NCI-H748 (cell line): ENCODE results near the gene SLC16A3.
"Not testable (repeated sequence)": the region's sequence is repeated elsewhere in the genome, so short reads cannot be mapped to it uniquely, and the experiment has no call there.

Experiments
- DNase-seq: peaks from one replicate; lab custom pipeline; 2025; ENCODE audit not compliant: unreplicated experiment; lab: John Stamatoyannopoulos, UW

Gene SLC16A3

DNA sequence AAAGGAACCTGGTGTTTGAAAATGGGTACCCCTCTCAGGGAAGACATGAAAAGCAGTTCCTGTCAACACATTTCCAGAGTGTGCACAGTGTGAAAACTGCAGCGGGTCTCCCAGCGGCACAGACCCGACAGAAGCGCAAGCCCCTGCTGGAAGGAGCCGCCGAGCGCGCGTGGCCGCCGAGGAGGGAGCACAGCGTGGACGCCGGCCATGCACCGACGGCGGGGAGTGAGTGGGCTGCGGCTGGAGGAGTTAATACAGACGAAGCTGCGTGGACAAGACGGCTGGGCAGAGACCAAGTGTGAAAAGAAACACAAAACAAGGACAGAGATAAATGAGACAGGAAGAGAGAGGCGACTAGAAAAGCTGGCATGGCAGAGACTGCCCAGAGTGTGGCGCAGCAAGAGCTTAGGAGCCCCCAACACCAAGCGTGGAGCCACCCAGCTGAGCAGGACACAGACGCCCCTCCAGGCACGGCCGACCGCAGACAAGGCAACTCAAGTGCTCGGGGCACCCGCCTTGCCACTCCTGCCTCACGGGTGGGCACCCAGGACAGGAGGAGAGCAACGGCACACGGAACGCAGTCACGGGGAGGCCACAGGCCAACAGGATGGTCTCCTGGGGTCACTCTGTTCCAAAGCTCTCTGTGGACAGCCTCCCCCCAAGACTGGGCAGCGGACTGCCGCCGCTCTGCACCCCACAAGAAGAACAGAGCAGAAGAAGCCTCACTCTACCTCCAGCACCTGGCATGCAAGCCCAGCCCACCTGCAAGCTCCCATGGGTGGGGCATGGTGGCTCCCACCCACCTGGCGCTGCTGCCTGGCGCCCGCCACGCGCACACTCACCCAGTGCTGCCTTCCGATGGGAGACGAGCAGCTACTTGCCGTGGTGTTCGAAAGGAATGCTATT is 16.5 kb downstream of the SLC16A3 start:
- no peak for DNase-seq

GRCh38 chr17:82246040-82246364 is 17.2 kb downstream of the SLC16A3 start:
- DNase-seq, result no peak

DNA sequence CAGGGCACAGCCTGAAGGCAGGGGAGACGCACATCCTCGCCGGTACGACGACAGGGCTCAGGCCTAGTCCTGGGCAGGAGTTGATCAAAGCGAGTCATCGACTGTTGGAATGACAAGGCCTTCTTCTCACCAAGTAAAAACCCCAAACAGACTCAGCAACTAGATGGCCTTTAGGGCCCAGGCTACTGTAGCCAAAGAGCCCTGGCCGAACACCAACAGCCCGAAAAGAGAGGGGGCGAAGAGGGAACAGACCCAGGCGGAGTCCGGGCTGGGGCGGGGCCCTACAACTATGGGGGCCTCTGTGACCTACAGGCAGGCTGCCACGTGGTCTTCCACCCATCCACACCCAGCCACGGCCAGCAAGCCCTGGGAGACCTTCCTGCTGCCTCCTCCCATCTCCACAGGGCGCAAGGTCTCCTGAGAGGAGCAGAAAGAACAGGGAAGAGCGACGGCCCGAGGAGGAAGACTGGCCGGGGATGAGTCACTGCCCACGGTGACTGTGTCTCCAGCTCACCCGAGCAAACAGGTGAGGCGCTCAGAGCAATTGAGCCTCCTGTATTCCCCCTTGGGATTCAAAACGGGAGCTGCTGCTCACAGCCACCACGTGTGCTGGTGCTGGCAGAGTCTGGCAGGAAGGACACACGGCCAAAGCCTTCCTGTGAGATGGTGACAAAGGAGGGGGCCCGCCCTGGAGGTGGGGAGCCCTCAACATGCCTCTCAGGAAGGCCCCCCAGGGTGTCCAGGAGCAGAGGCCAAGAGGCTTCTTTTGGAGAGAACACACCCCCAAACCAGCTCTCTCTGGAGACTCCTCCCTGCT is 17.7 kb downstream of the SLC16A3 start:
- no peak for DNase-seq

- no peak for DNase-seq
These were observed 18.5 kb downstream of the SLC16A3 start for GRCh38 chr17:82247182-82247823.

GRCh38 chr17:82247856-82248671 is 19.2 kb downstream of the SLC16A3 start:
- no peak for DNase-seq

DNA sequence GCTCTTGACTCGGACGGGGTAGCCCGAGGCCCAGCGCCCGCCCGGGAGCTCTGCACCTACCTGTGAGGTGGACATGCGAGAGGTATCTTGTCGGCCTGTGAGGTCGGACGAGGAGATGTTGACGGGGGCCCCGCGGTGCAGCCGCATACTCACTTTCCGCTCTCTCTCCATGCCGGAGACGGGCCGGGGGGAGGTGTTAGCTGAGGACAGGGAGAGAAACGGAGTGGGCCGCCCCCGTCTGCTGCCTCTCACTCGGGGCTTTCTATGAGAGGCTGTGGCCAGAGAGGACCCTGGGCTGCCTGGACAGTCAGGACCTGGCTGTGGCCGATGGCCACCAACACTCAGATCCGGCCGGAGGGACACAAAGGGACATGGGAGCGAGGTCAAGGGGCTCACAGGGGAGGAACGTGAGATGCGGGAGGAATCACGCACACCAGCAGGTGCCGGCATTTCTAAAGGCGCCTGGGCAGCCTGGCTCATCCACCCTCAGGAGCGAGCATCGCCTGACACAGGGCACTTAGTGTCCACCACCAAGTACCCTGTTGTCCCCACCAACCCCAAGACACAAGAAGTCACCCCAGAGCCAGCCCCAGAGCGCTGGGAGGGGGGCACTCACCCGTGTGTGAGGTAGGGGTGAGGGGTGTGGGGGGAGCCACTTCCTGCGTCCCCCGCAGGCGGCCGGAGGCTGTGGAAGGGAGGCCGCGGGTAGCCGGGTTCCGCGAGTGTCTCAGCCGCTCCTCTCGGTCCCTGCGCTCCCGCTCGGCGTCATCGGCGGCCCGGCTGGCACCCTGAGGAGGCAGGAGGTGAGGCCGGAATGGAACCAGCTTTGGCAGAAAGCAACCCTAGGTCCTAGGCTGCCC is 20.2 kb downstream of the SLC16A3 start:
- DNase-seq, result no peak

DNA sequence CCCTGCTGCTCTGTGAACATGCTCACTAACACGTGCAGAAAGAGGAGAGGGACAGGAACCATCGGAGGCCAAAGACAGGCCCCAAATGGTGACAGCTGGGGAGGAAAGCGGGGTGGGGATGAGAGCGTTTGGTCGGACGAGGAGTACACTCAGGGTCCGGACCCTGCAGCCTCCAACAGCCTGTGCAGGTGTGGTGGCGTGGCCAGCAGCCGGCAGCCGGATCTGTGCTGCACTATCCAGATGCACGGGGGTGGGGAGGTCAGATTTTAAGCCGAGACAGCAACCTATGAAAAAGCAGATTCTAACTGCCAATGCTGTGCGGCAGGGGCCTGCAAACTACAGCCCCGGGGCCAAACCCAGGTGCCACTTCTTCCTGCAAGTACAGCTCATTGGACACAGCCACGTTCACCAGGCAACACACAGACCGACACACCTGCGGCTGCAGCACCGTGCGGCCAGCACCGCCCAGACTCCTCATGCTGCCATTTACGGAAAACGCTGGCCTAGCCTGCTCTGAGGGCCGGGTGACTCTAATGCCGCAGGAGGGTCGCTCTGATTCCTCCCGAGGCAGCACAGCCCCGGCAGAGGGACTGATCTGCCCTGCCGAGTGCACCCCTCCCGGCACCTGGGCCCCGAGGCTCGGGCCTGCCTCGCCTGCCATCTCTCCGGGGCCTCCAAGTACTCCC is 21.2 kb downstream of the SLC16A3 start:
- DNase-seq, result no peak

- DNase-seq, result no peak
These were observed 22.1 kb downstream of the SLC16A3 start for GRCh38 chr17:82250868-82251500.

DNA sequence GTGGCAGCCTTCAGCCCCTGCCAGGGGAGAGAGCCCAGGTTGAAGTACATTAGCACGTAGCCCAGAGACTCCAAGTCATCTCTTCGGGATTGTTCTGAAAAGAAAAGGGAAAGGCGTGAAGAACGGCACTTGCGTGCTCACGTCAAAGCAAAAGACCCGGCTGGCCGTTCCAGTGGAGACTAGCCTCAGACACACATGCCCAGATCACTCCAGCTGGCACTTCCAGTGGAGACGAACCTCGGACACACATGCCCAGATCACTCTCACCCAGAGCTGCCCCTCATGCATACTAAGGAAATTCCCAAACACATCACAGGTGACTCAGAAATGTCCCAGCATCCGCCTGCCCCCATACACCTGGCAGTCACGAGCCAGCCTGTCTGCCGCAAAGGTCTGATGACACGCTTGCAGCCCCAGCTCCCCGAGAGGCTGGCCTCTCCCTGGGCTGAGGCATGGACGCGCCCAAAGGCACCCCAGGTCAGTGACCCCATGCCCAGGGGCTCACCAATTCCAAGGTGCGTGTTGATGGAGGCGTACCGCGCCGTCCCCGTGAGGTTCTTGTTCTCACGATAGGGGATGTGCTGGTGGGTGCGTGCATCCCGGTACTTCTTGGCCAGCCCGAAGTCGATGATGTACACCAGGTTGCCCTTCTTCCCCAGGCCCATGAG is 23.8 kb downstream of the SLC16A3 start:
- no peak for DNase-seq

DNA sequence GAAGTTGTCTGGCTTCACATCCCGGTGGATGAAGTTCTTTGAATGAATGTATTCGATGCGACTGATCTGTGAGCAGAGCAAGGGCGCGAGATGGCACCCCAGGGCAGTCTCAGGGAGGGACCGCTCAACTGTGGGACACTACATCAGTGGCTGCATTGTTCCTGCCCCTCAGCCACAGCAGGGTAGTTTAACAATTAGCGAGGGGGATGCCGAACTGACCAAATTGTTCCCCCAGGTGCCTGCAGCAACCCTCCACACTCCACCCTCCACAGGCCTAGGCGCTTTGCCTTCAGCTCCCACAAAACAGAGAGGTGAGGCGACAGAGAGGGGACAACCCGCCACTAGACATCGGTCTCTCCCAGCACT is 24.3 kb downstream of the SLC16A3 start:
- DNase-seq, result no peak

DNA sequence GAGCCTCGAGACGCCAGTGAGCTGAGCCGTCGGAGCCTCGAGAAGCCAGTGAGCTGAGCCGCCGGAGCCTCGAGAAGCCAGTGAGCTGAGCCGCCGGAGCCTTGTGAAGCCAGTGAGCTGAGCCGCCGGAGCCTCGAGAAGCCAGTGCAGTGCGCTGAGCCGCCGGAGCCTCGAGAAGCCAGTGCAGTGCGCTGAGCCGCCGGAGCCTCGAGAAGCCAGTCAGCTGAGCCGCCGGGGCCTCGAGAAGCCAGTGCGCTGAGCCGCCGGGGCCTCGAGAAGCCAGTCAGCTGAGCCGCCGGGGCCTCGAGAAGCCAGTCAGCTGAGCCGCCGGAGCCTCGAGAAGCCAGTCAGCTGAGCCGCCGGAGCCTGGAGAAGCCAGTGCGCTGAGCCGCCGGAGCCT is 25.3 kb downstream of the SLC16A3 start:
- not testable (repeated sequence) for DNase-seq

DNA sequence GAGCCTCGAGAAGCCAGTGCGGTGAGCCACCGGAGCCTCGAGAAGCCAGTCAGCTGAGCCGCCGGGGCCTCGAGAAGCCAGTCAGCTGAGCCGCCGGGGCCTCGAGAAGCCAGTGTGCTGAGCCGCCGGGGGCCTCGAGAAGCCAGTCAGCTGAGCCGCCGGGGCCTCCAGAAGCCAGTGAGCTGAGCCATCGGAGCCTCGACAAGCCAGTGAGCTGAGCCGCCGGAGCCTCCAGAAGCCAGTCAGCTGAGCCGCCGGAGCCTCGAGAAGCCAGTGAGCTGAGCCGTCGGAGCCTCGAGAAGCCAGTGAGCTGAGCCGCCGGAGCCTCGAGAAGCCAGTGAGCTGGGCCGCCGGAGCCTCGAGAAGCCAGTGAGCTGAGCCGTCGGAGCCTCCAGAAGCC is 25.9 kb downstream of the SLC16A3 start:
- not testable (repeated sequence) for DNase-seq

DNA sequence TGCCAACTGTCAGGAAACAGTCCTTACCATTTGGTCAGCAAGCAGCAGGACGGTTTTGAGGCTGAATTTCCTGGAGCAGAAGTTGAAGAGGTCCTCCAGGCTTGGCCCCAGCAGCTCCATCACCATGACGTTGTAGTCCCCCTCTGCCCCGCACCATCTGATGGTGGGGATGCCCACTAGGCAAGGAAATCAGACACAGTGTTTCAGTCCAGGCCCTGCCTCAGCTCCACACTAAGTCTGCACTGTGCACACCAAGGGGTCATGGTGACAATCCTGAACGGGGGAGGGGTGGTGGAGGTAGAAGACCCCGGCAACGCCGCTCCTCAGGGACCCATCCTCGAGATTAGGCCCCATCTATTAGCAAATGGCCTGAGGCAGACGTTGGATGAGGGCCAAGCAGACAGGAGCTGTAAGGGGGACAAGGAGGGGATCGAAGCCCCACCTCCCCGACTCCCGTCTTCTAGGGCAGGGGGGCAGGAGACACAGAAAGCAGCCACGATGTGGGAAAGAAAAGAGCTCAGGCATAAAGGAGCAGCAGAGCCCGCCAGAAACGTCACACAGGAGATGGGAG is 26.6 kb downstream of the SLC16A3 start:
- DNase-seq, result no peak

- no peak for DNase-seq
These were observed 27.5 kb downstream of the SLC16A3 start for GRCh38 chr17:82256242-82256885.

- DNase-seq, result no peak
These were observed 28.6 kb downstream of the SLC16A3 start for GRCh38 chr17:82257473-82257872.

- DNase-seq, result no peak
These were observed 29.7 kb downstream of the SLC16A3 start for GRCh38 chr17:82258555-82258954.
